Fibroblast of lung (primary cell): ENCODE measurements around the gene HBP1. TPM values are rescaled to one million over a fixed set of nuclear protein-coding genes. Genes with fewer than 3 reads are reported as not detected.

Experiments used
- DNase-seq, 2 donors: peaks; one replicate each; pipeline versions ENCODE4 v3.0.0 to v3.0.0-alpha.2; 2010; ENCODE audit warnings: low read depth in 2 of 2
- H2AFZ ChIP-seq: 2 replicates; pipeline ENCODE4 v1.5.1; 2012; ENCODE audit warnings: low read length, control low read depth, inconsistent platforms
- H3K27ac ChIP-seq: 2 replicates; pipeline ENCODE4 v1.5.1; 2011; ENCODE audit warnings: low read length, control low read depth; ENCODE audit not compliant: insufficient read depth
- H3K27me3 ChIP-seq: 2 replicates; pipeline ENCODE4 v1.5.1; 2011; ENCODE audit warnings: mild to moderate bottlenecking, low read length; ENCODE audit not compliant: control insufficient read depth, insufficient read depth
- H3K36me3 ChIP-seq: 2 replicates; pipeline ENCODE4 v1.5.1; 2011; ENCODE audit warnings: low read length; ENCODE audit not compliant: control insufficient read depth, insufficient read depth
- H3K4me1 ChIP-seq: 2 replicates; pipeline ENCODE4 v1.5.1; 2011; ENCODE audit warnings: low read length; ENCODE audit not compliant: control insufficient read depth, insufficient read depth; ENCODE audit errors: extremely low read depth
- H3K4me2 ChIP-seq: 2 replicates; pipeline ENCODE4 v1.5.1; 2011; ENCODE audit warnings: low read length, control low read depth; ENCODE audit not compliant: insufficient read depth; ENCODE audit errors: extremely low read depth
- H3K4me3 ChIP-seq, 4 experiments: fragments of 200-600 bp in 1 of 4; sonication (generic) in 1 of 4; replicated peaks in 1 of 4; 2 replicates each; pipeline ENCODE4 v1.5.1; 2011 to 2016; ENCODE audit warnings: low read length in 4 of 4, low read depth in 3 of 4, mild to moderate bottlenecking in 3 of 4, control low read depth in 2 of 4, inconsistent platforms in 1 of 4, mixed read lengths in 1 of 4; ENCODE audit not compliant: insufficient read depth in 1 of 4; ENCODE audit errors: control extremely low read depth in 1 of 4
- H3K79me2 ChIP-seq: 2 replicates; pipeline ENCODE4 v1.5.1; 2012; ENCODE audit warnings: mild to moderate bottlenecking, low read length, inconsistent platforms; ENCODE audit not compliant: control insufficient read depth, insufficient read depth
- H3K9ac ChIP-seq: 2 replicates; pipeline ENCODE4 v1.5.1; 2011; ENCODE audit warnings: mild to moderate bottlenecking, low read length, control low read depth; ENCODE audit not compliant: insufficient read depth
- H3K9me3 ChIP-seq: 2 replicates; pipeline ENCODE4 v1.5.1; 2012; ENCODE audit warnings: low read depth, low read length; ENCODE audit not compliant: control insufficient read depth, insufficient read depth
- H4K20me1 ChIP-seq: 2 replicates; pipeline ENCODE4 v1.5.1; 2011; ENCODE audit warnings: low read length; ENCODE audit not compliant: control insufficient read depth, insufficient read depth; ENCODE audit errors: extremely low read depth
- CTCF ChIP-seq, 2 donors: IDR thresholded peaks in 1 of 2; conservative IDR thresholded peaks in 1 of 2; 1 replicate in 1 of 2; 2 replicates in 1 of 2; pipeline ENCODE4 v1.5.1; 2011 to 2012; ENCODE audit warnings: low read length in 2 of 2, control low read depth in 1 of 2, inconsistent platforms in 1 of 2, low read depth in 1 of 2, mild to moderate bottlenecking in 1 of 2
- EZH2 ChIP-seq: IDR thresholded peaks from 2 replicates; pipeline ENCODE4 v1.5.1; 2012; ENCODE audit warnings: low read length, control low read depth, mild to moderate bottlenecking; ENCODE audit errors: missing control alignments
- polyA plus RNA-seq, 2 donors: library from polyadenylated mRNA; depleted of rRNA in 1 of 2; stranded (reverse) in 1 of 2; unstranded in 1 of 2; fragments of >200 nt; gene quantifications; 2 replicates each; pipeline ENCODE4 v1.2.1, GENCODE V29; 2011 to 2012; ENCODE audit warnings: missing spikeins in 1 of 2
- total RNA-seq: library from RNA; depleted of rRNA; stranded (reverse); fragments of >200 nt; gene quantifications from 2 replicates; pipeline ENCODE4 v1.2.1, GENCODE V29; 2014

HBP1 gene
- total and polyA plus RNA-seq, 2 donors (not counting 1 experiment from before 2014, with no cell fraction given) = 72.9 to 122 TPM

GRCh38 chr7:107201795-107202450, 33.1 kb downstream of the HBP1 start:
- no peaks in the 10 kb centered on the region for H3K9me3 ChIP-seq
- no peaks in the 10 kb centered on the region for H3K4me1 ChIP-seq
- H3K27ac ChIP-seq = no peak overlapping the region
- TF ChIP-seq EZH2 (no peak), CTCF (conservative IDR thresholded peaks at IDR 0.05 in 1 of 2, IDR thresholded peaks at IDR 0.05 in 1 of 2; ENCODE audit: low read depth in 1 of 2, low read length in 2 of 2) (peak; percentile 29 to 39)
- H3K79me2 ChIP-seq = no peaks in the 10 kb centered on the region
- no peak overlapping the region for H3K4me3 ChIP-seq
- no peak overlapping the region for H2AFZ ChIP-seq
- no peaks in the 10 kb centered on the region for H3K27me3 ChIP-seq
- DNase-seq = peak; percentile 11 to 33
- H3K36me3 ChIP-seq = peaks cover 2% of the 10 kb centered on the region
- no peaks in the 10 kb centered on the region for H4K20me1 ChIP-seq
- H3K9ac ChIP-seq = no peak overlapping the region
- no peak overlapping the region for H3K4me2 ChIP-seq

- Histone ChIP-seq H3K79me2 (no peaks in the 10 kb centered on the region), H3K9ac (no peak overlapping the region), H3K27ac (no peak overlapping the region), H3K36me3 (peaks cover 2% of the 10 kb centered on the region), H3K4me1 (no peaks in the 10 kb centered on the region), H4K20me1 (no peaks in the 10 kb centered on the region), H3K4me2 (no peak overlapping the region), H3K27me3 (no peaks in the 10 kb centered on the region), H3K4me3 (no peak overlapping the region), H2AFZ (no peak overlapping the region), H3K9me3 (no peaks in the 10 kb centered on the region)
- DNase-seq = no peak
- TF ChIP-seq CTCF (conservative IDR thresholded peaks at IDR 0.05 in 1 of 2, IDR thresholded peaks at IDR 0.05 in 1 of 2; ENCODE audit: low read depth in 1 of 2, low read length in 2 of 2) = no peak
- TF ChIP-seq EZH2 = no peak
Observed at GRCh38 chr7:107203607-107204006, 34.8 kb downstream of the HBP1 start.

- Histone ChIP-seq H3K27me3 (no peaks in the 10 kb centered on the region), H3K79me2 (no peaks in the 10 kb centered on the region), H3K27ac (no peak overlapping the region), H3K4me2 (no peak overlapping the region), H3K36me3 (peaks cover 2% of the 10 kb centered on the region), H4K20me1 (no peaks in the 10 kb centered on the region), H3K4me3 (no peak overlapping the region), H2AFZ (no peak overlapping the region), H3K9ac (no peak overlapping the region), H3K9me3 (no peaks in the 10 kb centered on the region), H3K4me1 (no peaks in the 10 kb centered on the region)
- DNase-seq = no peak
- TF ChIP-seq CTCF (conservative IDR thresholded peaks at IDR 0.05 in 1 of 2, IDR thresholded peaks at IDR 0.05 in 1 of 2; ENCODE audit: low read depth in 1 of 2, low read length in 2 of 2) = no peak
- no peak for TF ChIP-seq EZH2
Observed at GRCh38 chr7:107206136-107206535, 37.3 kb downstream of the HBP1 start.
